Fibroblast of the aortic adventitia (primary cell): ENCODE results near the gene RNF214. TPM values are rescaled to one million over a fixed set of nuclear protein-coding genes. Genes with fewer than 3 reads are reported as not detected.
"Not testable (repeated sequence)": the region's sequence is repeated elsewhere in the genome, so short reads cannot be mapped to it uniquely, and the experiment has no call there.

Source experiments
- DNase-seq: peaks from one replicate; pipeline ENCODE4 v3.0.0-alpha.2; 2010; ENCODE audit warnings: low read depth
- H3K4me3 ChIP-seq: 2 replicates; pipeline ENCODE4 v1.5.1; 2011; ENCODE audit warnings: low read depth, mild to moderate bottlenecking, control low read depth, low read length, moderate library complexity
- total RNA-seq: library from RNA; depleted of rRNA; stranded (reverse); fragments of >200 nt; gene quantifications from 2 replicates; pipeline ENCODE4 v1.2.3, GENCODE V29; 2012; ENCODE audit warnings: low replicate concordance
- TF ChIP-seq, protein P1 (sequence below): IDR thresholded peaks from 2 replicates; pipeline ENCODE4 v1.5.1; 2011; ENCODE audit warnings: mild to moderate bottlenecking, low read length, control low read depth, inconsistent platforms; ENCODE audit not compliant: insufficient read depth

The RNF214 gene
- total RNA-seq, 1 donor: 19.3 TPM

DNA sequence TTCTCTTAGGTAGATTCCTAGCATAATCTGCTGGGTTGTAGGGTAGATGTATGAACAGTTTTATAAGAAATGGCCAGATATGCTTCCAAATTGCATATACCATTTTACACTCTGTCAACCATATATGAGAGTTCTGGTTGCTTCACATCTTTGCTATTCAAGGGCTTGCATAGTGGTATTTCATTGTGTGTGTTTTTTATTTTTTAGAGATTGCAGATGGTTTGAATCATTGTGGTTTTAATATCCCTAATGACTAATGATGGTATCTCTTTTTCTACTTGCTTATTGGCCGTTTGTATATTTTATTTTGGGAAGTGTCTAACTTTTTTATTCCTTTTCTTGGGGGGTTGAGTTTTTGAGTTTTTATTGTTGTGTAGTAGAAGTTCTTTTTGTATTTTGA lies 26.9 kb downstream of the RNF214 start:
- TF ChIP-seq, protein P1, sequence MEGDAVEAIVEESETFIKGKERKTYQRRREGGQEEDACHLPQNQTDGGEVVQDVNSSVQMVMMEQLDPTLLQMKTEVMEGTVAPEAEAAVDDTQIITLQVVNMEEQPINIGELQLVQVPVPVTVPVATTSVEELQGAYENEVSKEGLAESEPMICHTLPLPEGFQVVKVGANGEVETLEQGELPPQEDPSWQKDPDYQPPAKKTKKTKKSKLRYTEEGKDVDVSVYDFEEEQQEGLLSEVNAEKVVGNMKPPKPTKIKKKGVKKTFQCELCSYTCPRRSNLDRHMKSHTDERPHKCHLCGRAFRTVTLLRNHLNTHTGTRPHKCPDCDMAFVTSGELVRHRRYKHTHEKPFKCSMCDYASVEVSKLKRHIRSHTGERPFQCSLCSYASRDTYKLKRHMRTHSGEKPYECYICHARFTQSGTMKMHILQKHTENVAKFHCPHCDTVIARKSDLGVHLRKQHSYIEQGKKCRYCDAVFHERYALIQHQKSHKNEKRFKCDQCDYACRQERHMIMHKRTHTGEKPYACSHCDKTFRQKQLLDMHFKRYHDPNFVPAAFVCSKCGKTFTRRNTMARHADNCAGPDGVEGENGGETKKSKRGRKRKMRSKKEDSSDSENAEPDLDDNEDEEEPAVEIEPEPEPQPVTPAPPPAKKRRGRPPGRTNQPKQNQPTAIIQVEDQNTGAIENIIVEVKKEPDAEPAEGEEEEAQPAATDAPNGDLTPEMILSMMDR: no peak
- peak; percentile 77 for DNase-seq
- no peak overlapping the region for H3K4me3 ChIP-seq

DNA sequence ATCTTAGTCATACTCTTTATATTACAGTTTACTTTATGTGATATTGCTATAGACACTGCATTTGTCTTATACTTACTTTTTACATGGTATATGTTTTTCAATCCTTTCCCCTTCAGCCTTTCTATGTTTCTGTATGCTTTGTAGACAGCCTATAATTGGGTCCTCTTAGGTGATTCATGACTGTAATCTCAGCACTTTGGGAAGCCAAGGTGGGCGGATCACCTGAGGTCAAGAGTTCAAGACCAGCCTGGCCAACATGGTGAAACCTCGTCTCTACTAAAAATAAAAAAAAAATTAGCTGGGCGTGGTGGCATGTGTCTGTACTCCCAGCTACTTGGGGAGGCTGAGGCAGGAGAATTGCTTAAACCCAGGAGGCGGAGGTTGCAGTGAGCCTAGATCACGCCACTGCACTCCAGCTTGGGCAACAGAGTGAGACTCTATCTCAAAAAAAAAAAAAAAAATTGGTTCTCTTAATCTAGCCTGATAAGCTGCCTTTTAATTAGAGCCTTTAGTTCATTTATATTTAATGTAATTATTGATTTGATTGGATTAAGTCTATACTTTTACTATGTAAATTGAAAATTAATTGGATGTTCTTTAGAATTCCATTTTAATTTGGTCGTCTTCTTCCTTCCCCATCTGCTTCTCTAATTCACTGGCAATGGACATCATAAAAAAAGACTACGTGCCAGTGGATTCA lies 32.3 kb downstream of the RNF214 start:
- not testable (repeated sequence) for H3K4me3 ChIP-seq, DNase-seq

DNA sequence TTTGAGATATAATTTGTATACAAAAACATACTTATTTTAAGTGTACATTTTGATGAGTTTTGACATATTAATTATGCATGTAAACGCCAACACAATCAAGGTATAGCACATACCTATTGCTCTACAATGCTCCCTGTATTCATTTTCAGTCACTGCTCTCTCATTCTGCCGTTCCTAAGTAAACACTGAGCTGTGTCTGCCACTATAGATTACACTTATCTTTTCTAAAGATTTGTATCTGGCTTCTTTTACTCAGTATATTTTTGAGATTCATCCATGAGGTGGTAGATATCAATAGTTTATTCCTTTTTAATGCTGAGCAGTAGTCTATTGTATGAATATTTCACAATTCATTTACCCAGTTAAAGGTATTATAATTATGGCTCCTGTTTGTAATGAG lies 33.3 kb downstream of the RNF214 start:
- DNase-seq: no peak
- TF ChIP-seq, protein P1: no peak
- H3K4me3 ChIP-seq: no peak overlapping the region

DNA sequence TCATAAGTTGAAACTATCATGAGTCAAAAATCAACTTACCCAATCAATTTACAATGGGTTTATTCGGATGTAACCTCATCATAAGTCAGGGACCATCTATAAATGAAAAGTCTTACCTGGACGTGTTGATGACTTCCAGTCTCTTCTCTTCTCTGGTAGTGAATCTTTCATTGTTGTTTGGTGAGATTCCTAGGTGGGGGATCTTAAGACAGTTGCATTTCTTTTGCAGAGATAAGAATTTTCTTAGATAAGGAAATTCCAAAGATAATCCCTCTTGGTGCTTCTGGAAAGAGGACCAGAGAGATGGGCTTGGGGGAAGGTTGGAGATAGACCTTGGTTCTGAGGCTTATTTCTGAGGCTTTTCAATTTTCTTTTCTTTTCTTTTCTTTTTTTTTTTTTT lies 37.4 kb downstream of the RNF214 start:
- TF ChIP-seq, protein P1: no peak
- no peak overlapping the region for H3K4me3 ChIP-seq

DNA sequence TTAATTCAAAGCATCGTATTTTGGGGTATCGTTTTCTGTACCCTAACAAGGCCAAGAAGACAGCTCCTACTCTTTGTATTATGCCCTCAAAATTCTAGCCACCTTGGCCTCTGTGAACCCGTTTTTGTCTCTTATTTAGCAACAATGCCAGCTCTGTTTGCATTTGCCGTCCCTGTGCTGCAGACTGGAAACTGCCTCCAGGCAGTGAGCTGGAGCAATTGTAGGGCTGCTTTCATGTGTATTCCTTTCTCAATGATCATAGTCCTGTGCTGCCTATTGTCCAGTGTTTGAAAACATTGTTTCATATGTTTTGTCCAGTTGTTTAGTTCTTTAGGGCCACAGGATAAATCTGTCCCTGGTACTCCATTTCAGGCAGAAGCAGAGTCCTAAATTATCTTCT lies 38.7 kb downstream of the RNF214 start:
- DNase-seq: no peak
- TF ChIP-seq, protein P1: no peak
- no peak overlapping the region for H3K4me3 ChIP-seq

More for the DNA sequence above, 37.4 kb downstream of the RNF214 start:
- DNase-seq: no peak

DNA sequence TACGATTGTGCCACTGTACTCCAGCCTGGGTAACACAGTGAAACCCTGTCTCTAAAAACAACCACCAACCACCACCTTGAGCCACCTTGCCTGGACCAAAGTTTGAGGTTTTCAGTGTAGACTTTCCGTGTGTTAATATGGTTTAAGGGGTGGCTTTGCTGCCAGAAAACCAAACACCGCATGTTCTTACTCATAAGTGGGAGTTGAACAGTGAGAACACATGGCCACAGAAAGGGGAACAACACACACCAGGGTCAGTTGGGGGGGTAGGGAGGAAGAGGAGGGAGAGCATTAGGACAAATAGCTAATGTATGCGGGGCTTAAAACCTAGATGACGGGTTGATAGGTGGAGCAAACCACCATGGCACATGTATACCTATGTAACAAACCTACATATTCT lies 39.7 kb downstream of the RNF214 start:
- DNase-seq, H3K4me3 ChIP-seq: not testable (repeated sequence)

DNA sequence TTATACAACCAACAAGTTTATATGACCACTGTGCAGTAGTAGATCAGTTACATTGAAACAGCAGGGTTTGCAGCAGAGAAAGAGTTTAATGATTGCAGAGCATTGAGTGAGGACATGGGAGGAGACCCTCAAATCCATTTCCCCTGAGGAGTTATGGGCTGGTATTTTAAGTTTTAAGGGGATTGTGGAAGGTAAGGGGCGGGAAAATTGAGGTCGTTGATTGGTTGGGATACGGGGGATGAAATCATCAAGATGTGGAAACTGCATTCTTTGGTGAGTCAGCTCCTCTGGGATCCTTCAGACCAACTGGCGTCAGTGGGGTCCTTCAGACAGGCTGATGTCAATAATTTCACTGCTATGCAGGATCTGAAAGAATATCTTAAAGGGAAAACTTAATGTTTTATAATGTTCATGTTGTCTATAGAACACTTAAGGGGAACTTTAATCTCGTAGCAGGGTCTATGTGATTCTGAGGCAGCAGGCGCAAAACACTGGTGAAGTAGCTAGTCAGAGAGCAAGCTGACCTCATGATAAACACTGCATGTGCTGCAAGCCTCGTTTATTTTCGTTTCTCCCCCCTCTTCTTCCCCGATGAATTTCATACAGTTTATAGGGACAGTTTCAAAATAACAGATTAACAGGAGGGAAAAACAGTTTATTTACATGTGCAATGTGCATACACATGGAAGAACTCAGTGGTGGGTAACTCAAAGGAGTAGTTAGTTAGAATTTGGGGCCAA lies 41.2 kb downstream of the RNF214 start:
- DNase-seq: peak; percentile 74
- H3K4me3 ChIP-seq: no peak overlapping the region
- TF ChIP-seq, protein P1: no peak

DNA sequence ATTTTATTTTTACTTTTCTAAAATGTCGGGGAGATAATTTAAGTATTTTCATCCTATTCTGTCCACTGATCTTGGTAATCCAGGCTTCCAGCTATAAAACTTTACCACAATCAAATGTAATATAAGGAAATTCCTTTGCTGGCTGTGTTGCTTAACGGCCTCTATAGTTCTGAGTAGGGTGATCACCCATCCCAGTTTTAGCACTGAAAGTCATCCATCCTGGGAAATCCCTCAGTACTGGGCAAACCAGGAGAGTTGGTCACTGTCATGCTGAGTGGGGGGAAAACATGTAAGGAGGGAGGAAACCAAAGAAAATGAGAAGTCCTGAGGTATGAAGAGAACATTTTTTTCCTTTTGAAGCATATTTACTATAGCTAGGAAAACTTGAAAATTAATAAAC lies 45.9 kb downstream of the RNF214 start:
- H3K4me3 ChIP-seq: no peak overlapping the region
- TF ChIP-seq, protein P1: no peak
- no peak for DNase-seq
